ENCODE measurements around the gene SLC41A2. TPM values are rescaled to one million over a fixed set of nuclear protein-coding genes. Genes with fewer than 3 reads are reported as not detected.

Gene SLC41A2
- total RNA-seq, 6 experiments from 2014 or later: 6.7 to 9.4 (median 7.6) TPM

- H3K27ac Mint-ChIP-seq: no peak overlapping the region
- DNase-seq: no peak
- H3K4me1 Mint-ChIP-seq (ENCODE audit: low read depth): no peaks in the 10 kb centered on the region
- H3K36me3 Mint-ChIP-seq (ENCODE audit: low read depth): peaks cover 42% of the 10 kb centered on the region
- H3K4me3 Mint-ChIP-seq: no peak overlapping the region
- TF ChIP-seq CTCF (IDR thresholded peaks at IDR 0.05): no peak
- no peaks in the 10 kb centered on the region; the same call in 1 of the 2 replicates for H3K27me3 Mint-ChIP-seq (ENCODE audit: insufficient read depth)
- no peaks in the 10 kb centered on the region for H3K9me3 Mint-ChIP-seq
These were observed 39.5 kb upstream of the SLC41A2 start for GRCh38 chr12:104997541-104997940.

GRCh38 chr12:104994336-104994735 is 36.2 kb upstream of the SLC41A2 start:
- TF ChIP-seq CTCF (IDR thresholded peaks at IDR 0.05): no peak
- Mint-ChIP-seq H3K27ac (no peak overlapping the region), H3K9me3 (no peaks in the 10 kb centered on the region), H3K4me3 (no peak overlapping the region), H3K36me3 (ENCODE audit: low read depth) (peaks cover 39% of the 10 kb centered on the region), H3K27me3 (ENCODE audit: insufficient read depth) (no peaks in the 10 kb centered on the region), H3K4me1 (ENCODE audit: low read depth) (peaks cover 16% of the 10 kb centered on the region)
- no peak for DNase-seq

GRCh38 chr12:104991565-104992128 is 33.6 kb upstream of the SLC41A2 start:
- Mint-ChIP-seq H3K27ac (no peak overlapping the region), H3K4me3 (no peak overlapping the region), H3K27me3 (ENCODE audit: insufficient read depth) (no peaks in the 10 kb centered on the region), H3K4me1 (ENCODE audit: low read depth) (peaks cover 36% of the 10 kb centered on the region), H3K9me3 (no peaks in the 10 kb centered on the region), H3K36me3 (ENCODE audit: low read depth) (peaks cover 44% of the 10 kb centered on the region)
- no peak for TF ChIP-seq CTCF (IDR thresholded peaks at IDR 0.05)
- no peak for DNase-seq

- no peak overlapping the region for H3K27ac Mint-ChIP-seq
- H3K9me3 Mint-ChIP-seq: no peaks in the 10 kb centered on the region
- H3K4me1 Mint-ChIP-seq (ENCODE audit: low read depth): peaks cover 39% of the 10 kb centered on the region
- H3K4me3 Mint-ChIP-seq: no peak overlapping the region
- TF ChIP-seq CTCF (IDR thresholded peaks at IDR 0.05): no peak
- H3K36me3 Mint-ChIP-seq (ENCODE audit: low read depth): peaks cover 44% of the 10 kb centered on the region
- H3K27me3 Mint-ChIP-seq (ENCODE audit: insufficient read depth): no peaks in the 10 kb centered on the region
- DNase-seq: no peak
These were observed 32.9 kb upstream of the SLC41A2 start for GRCh38 chr12:104990950-104991349.

GRCh38 chr12:104986022-104986941 is 28.2 kb upstream of the SLC41A2 start, which contains the start of gene NOPCHAP1:
TSS of gene NOPCHAP1 (plus strand) at chr12:104986316. CDS start at chr12:104986353, 37 bp downstream.
- Mint-ChIP-seq H3K27ac (peak within 1 kb of the TSS; percentile 67), H3K9me3 (no peaks in the 10 kb centered on the region), H3K36me3 (ENCODE audit: low read depth) (peaks cover 18% of the 10 kb centered on the region), H3K27me3 (ENCODE audit: insufficient read depth) (peaks cover 6% of the 10 kb centered on the region), H3K4me3 (peak within 1 kb of the TSS; percentile 92), H3K4me1 (ENCODE audit: low read depth) (peaks cover 46% of the 10 kb centered on the region)
- DNase-seq: peak; percentile 80
- no peak for TF ChIP-seq CTCF (IDR thresholded peaks at IDR 0.05)

All from HFFc6 (cell line).